D721Med (cell line): Measurements from ENCODE around the gene TMEM115.
"Not testable (repeated sequence)": the region's sequence is repeated elsewhere in the genome, so short reads cannot be mapped to it uniquely, and the experiment has no call there.

Experiments used
- DNase-seq: peaks from one replicate; pipeline ENCODE4 v3.0.0; 2011; ENCODE audit warnings: low spot score; ENCODE audit not compliant: insufficient read length
- FAIRE-seq: peaks from 2 replicates; lab custom pipeline; 2011; peaks lifted over from hg19 to GRCh38; lab: Jason Lieb, UNC
- TF ChIP-seq, protein P1 (sequence below): IDR thresholded peaks from 2 replicates; pipeline ENCODE4 v1.5.1; 2012; ENCODE audit warnings: mild to moderate bottlenecking, control low read depth; ENCODE audit not compliant: insufficient read depth; ENCODE audit errors: missing control alignments

The TMEM115 gene

GRCh38 chr3:50317300-50317699 lies 42.0 kb downstream of the TMEM115 start:
- DNase-seq, result no peak

DNA sequence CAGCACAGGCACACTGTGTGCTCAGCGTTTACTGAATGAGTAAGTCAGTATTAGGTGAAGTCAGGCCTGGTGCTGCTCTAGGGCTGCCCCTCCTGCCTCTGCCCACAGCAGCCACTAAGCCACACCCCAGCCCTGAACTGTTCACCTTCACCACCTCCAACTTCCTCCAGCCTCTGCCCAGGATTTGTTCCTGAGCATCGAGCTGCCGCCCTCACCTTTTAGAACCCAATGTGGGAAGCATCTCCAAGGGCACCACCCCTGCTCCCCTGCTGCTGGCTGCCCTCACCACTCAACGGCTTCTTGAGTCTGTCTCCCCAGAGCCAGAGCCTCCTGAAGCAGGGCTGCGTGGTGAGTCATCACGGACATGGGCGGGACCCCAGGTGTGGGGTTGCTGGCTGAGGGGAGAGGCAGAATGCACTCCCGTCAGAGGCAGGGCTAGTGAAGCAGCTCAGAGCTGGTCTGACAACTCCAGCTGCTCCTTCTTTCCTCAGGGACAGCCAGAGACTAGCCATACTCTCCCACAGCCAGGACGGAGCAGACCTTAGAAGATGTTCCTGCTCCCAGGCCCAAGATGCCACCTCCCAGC lies 42.6 kb downstream of the TMEM115 start:
- DNase-seq (no peak), FAIRE-seq (no peak)
- TF ChIP-seq, protein P1, sequence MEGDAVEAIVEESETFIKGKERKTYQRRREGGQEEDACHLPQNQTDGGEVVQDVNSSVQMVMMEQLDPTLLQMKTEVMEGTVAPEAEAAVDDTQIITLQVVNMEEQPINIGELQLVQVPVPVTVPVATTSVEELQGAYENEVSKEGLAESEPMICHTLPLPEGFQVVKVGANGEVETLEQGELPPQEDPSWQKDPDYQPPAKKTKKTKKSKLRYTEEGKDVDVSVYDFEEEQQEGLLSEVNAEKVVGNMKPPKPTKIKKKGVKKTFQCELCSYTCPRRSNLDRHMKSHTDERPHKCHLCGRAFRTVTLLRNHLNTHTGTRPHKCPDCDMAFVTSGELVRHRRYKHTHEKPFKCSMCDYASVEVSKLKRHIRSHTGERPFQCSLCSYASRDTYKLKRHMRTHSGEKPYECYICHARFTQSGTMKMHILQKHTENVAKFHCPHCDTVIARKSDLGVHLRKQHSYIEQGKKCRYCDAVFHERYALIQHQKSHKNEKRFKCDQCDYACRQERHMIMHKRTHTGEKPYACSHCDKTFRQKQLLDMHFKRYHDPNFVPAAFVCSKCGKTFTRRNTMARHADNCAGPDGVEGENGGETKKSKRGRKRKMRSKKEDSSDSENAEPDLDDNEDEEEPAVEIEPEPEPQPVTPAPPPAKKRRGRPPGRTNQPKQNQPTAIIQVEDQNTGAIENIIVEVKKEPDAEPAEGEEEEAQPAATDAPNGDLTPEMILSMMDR, result no peak

More at GRCh38 chr3:50317300-50317699, 42.0 kb downstream of the TMEM115 start:
- no peak for FAIRE-seq
- TF ChIP-seq, protein P1, result no peak

DNA sequence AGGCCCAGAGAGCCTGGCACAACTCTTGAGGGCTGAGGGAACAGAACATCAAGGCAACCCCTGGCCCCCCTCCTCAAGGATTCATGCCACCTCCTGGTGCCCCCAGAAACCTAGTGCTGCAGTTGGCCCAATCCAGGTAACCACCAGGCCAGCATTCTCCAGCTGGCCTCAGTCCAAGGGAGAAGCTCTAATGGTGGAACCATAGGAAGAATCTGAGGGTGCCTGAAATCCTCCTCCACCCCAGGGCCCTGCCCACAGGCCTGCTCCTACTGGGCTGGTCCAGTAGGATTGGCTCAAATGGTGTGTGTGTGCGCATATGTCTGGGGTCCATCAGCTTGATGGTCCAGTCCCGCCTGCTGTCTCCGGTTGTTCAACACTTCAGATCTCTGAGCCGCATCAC lies 44.5 kb downstream of the TMEM115 start:
- DNase-seq, result no peak
- FAIRE-seq, result no peak
- TF ChIP-seq, protein P1, result no peak

- DNase-seq (no peak), FAIRE-seq (no peak)
- TF ChIP-seq, protein P1, result no peak
These were observed 45.0 kb downstream of the TMEM115 start for GRCh38 chr3:50314342-50314741.

DNA sequence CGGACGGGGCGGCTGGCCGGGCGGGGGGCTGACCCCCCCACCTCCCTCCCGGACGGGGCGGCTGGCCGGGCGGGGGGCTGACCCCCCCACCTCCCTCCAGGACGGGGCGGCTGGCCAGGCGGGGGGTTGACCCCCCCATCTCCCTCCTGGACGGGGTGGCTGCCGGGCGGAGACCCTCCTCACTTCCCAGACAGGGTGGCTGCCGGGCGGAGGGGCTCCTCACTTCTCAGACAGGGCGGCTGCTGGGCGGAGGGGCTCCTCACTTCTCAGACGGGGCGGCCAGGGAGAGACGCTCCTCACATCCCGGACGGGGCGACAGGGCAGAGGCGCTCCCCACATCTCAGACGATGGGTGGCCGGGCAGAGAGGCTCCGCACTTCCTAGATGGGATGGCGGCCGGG lies 47.3 kb downstream of the TMEM115 start:
- DNase-seq, FAIRE-seq: not testable (repeated sequence)
